Vagina (tissue), 2 donors: ENCODE data around the gene ALX3.

ENCODE experiments used
- POLR2A ChIP-seq, 2 donors: fragments of 450-650 bp; IDR thresholded peaks; one replicate each; pipeline ENCODE4 v1.6.1; 2017; ENCODE audit warnings: antibody characterized with exemption in 2 of 2, mild to moderate bottlenecking in 2 of 2, moderate library complexity in 2 of 2
- POLR2AphosphoS5 ChIP-seq, 2 donors: sonication (generic); formaldehyde crosslinking; IDR thresholded peaks; one replicate each; pipeline ENCODE4 v1.9.0; 2017; ENCODE audit warnings: antibody characterized with exemption in 2 of 2, mild to moderate bottlenecking in 2 of 2, low read depth in 1 of 2; ENCODE audit not compliant: insufficient read depth in 1 of 2
- TF ChIP-seq, protein P1 (sequence below), 3 experiments: fragments of 450-650 bp in 2 of 3; fragments of 200-600 bp in 1 of 3; sonication (generic) in 1 of 3; IDR thresholded peaks; one replicate each; pipeline ENCODE4 v1.5.1; 2017 to 2019; ENCODE audit warnings: antibody characterized with exemption in 3 of 3, mild to moderate bottlenecking in 2 of 3, moderate library complexity in 2 of 3

DNA sequence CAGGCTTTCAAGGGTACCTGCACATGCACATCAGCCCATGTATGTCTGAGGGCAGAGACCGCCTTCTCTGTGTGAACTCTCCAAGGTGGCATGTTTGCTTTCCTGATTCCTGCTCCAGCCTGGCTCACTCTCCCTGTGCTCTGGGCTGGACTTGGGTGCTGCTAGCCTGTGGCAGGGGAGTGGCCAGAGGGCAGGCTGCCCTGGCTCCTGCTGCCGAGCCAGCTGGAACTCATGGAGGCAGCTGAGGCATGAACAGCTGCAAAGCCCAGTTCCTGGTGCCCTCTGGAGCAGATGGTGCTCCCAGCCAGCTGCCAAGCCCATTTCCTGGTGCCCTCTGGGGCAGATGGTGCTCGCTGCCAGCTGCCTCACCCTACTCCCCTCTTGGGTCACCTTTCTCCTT, 49.4 kb upstream of the ALX3 start:
- TF ChIP-seq, protein P1, sequence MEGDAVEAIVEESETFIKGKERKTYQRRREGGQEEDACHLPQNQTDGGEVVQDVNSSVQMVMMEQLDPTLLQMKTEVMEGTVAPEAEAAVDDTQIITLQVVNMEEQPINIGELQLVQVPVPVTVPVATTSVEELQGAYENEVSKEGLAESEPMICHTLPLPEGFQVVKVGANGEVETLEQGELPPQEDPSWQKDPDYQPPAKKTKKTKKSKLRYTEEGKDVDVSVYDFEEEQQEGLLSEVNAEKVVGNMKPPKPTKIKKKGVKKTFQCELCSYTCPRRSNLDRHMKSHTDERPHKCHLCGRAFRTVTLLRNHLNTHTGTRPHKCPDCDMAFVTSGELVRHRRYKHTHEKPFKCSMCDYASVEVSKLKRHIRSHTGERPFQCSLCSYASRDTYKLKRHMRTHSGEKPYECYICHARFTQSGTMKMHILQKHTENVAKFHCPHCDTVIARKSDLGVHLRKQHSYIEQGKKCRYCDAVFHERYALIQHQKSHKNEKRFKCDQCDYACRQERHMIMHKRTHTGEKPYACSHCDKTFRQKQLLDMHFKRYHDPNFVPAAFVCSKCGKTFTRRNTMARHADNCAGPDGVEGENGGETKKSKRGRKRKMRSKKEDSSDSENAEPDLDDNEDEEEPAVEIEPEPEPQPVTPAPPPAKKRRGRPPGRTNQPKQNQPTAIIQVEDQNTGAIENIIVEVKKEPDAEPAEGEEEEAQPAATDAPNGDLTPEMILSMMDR (IDR thresholded peaks at IDR 0.05), result no peak
- TF ChIP-seq POLR2A (IDR thresholded peaks at IDR 0.05), result no peak
- TF ChIP-seq POLR2AphosphoS5 (IDR thresholded peaks at IDR 0.05; ENCODE audit: insufficient read depth in 1 of 2, low read depth in 1 of 2), result no peak
